ENCODE measurements around the gene TSPAN5. TPM values are rescaled to one million over a fixed set of nuclear protein-coding genes. Genes with fewer than 3 reads are reported as not detected.

The TSPAN5 gene
- total and polyA plus RNA-seq, 9 of the 15 experiments (the other 6 are each of a cell fraction or from before 2014, with no cell fraction given): 0.58 to 6.6 (median 0.73) TPM

- no peak for TF ChIP-seq AFF4 (CRISPR knock-in tag; IDR thresholded peaks at IDR 0.05)
Measured at GRCh38 chr4:98617358-98618047, 40.9 kb downstream of the TSPAN5 start (continued).

- no peaks in the 10 kb centered on the region for H4K20me1 ChIP-seq (replicated peaks; ENCODE audit: control insufficient read depth, insufficient read depth, low read length)
- ATAC-seq (no peak), DNase-seq (ENCODE audit: extremely low read depth in 1 of 4, low spot score in 3 of 4) (no peak), FAIRE-seq (no peak)
- no peaks in the 10 kb centered on the region for H3K79me2 ChIP-seq (ENCODE audit: control insufficient read depth, insufficient read depth, low read length)
- ChIA-PET CTCF (ENCODE audit: low intra/inter-chr PET ratio) (interaction anchor here (0.7 kb wide), 1 partner anchor 8 kb away, joined by 3 read pairs; no protein-coding TSS in a partner anchor), POLR2A (interaction anchor here (0.7 kb wide), 1 partner anchor 379 kb away, joined by 4 read pairs; no protein-coding TSS in a partner anchor)
- intact Hi-C loops (cut with micrococcal nuclease) (no loop called here), in situ Hi-C loops (cut with MboI) (no loop called here)
- H3K36me3 ChIP-seq (ENCODE audit: control insufficient read depth, insufficient read depth, low read length): no peaks in the 10 kb centered on the region
- H3K4me1 ChIP-seq (replicated peaks in 1 of 2; ENCODE audit: control insufficient read depth in 2 of 2, insufficient read depth in 2 of 2, low read length in 2 of 2): no peaks in the 10 kb centered on the region
- H3K9me1 ChIP-seq (ENCODE audit: control insufficient read depth, insufficient read depth, low read length): no peaks in the 10 kb centered on the region
- no peak overlapping the region for H3K4me2 ChIP-seq (ENCODE audit: insufficient read depth, low read length)
- H3K27ac ChIP-seq (ENCODE audit: extremely low read depth, low read depth, low read length): no peak overlapping the region
- 8% methylated on average over 3 of the region's 3 CpGs for WGBS (ENCODE audit: insufficient coverage, low coverage, missing lambda C conversion rate)
- H3K4me3 ChIP-seq: no peak overlapping the region
- no peak overlapping the region for H3K9ac ChIP-seq (ENCODE audit: insufficient read depth in 1 of 2, low read depth in 2 of 2, low read length in 2 of 2)
- TF ChIP-seq TAF7 (tag; IDR thresholded peaks at IDR 0.05) (no peak), PATZ1 (CRISPR knock-in tag; IDR thresholded peaks at IDR 0.05; ENCODE audit: borderline replicate concordance) (no peak), CBX2 (IDR thresholded peaks at IDR 0.05; ENCODE audit: insufficient read depth, low read length, poor library complexity, severe bottlenecking) (no peak), SP2 (IDR thresholded peaks at IDR 0.05; ENCODE audit: extremely low read depth, low read depth, low read length, poor library complexity, severe bottlenecking) (no peak)
- H3K9me3 ChIP-seq (replicated peaks; ENCODE audit: control insufficient read depth, insufficient read depth, low read depth, low read length): no peaks in the 10 kb centered on the region
- H3K27me3 ChIP-seq (ENCODE audit: control insufficient read depth in 2 of 2, insufficient read depth in 2 of 2, low read length in 2 of 2): peaks cover 0 to 19% of the 10 kb centered on the region in 2 experiments; a peak in 4 of 5 replicates
- H2AFZ ChIP-seq (ENCODE audit: low read depth, low read length): no peak overlapping the region
- BruUV-seq (replicated peaks): no TSS peak
Measured at GRCh38 chr4:98615991-98616390, 42.4 kb downstream of the TSPAN5 start.

Data from K562 (cell line).